IMR-90 (cell line): ENCODE measurements around the gene DOHH. TPM values are rescaled to one million over a fixed set of nuclear protein-coding genes. Genes with fewer than 3 reads are reported as not detected.

Experiments
- ATAC-seq: fragments of 200-7000 bp; cut with Tn5 transposase; 2 replicates; pipeline ENCODE4 v1.9.1; 2020; ENCODE audit warnings: low read depth, mild to moderate bottlenecking, moderate library complexity
- BruUV-seq: library from RNA; stranded (reverse); fragments of 400-500 nt; replicated peaks from 2 replicates; lab custom pipeline; 2021; lab: Mats Ljungman, UMichigan
- CTCF ChIA-PET: fragments of 300-600 bp; formaldehyde crosslinking; extraction: SDS; loops from one replicate; lab custom pipeline; 2021; ENCODE audit warnings: antibody characterized with exemption; lab: Yijun Ruan, JAX
- POLR2A ChIA-PET: fragments of 300-600 bp; sonication (Branson Sonifier 250); formaldehyde crosslinking; loops from one replicate; lab custom pipeline; 2022; ENCODE audit warnings: antibody characterized with exemption; ENCODE audit not compliant: unreplicated experiment; lab: Charles Lee
- DNase-seq: peaks from one replicate; pipeline ENCODE4 v3.0.0; 2013
- H2AFZ ChIP-seq: replicated peaks from 2 replicates; pipeline ENCODE3; 2013; ENCODE audit warnings: low read length, mild to moderate bottlenecking; ENCODE audit not compliant: poor library complexity
- H2AK5ac ChIP-seq: 2 replicates; pipeline ENCODE4 v1.6.1; 2013; ENCODE audit warnings: low read depth, low read length, inconsistent platforms
- H2AK9ac ChIP-seq: replicated peaks from 2 replicates; pipeline ENCODE3; 2013; ENCODE audit warnings: mild to moderate bottlenecking, low read depth, low read length, moderate library complexity; ENCODE audit not compliant: poor library complexity
- H2BK120ac ChIP-seq: 2 replicates; pipeline ENCODE4 v1.6.1; 2013; ENCODE audit warnings: low read depth, low read length, inconsistent platforms
- H2BK15ac ChIP-seq: 3 replicates; pipeline ENCODE4 v1.6.1; 2013; ENCODE audit warnings: low read depth, low read length, inconsistent platforms
- H2BK20ac ChIP-seq: 2 replicates; pipeline ENCODE4 v1.6.1; 2013; ENCODE audit warnings: low read depth, mild to moderate bottlenecking, inconsistent platforms, low read length, moderate library complexity
- H2BK5ac ChIP-seq: 2 replicates; pipeline ENCODE4 v1.6.1; 2013; ENCODE audit warnings: mild to moderate bottlenecking, low read depth, low read length, inconsistent platforms; ENCODE audit not compliant: poor library complexity, severe bottlenecking
- H3K14ac ChIP-seq: replicated peaks from 2 replicates; pipeline ENCODE4 v1.6.1; 2013; ENCODE audit warnings: low read depth, low read length, inconsistent platforms
- H3K18ac ChIP-seq: 2 replicates; pipeline ENCODE4 v1.6.1; 2013; ENCODE audit warnings: low read depth, low read length, control low read depth
- H3K23ac ChIP-seq: 2 replicates; pipeline ENCODE4 v1.6.1; 2013; ENCODE audit warnings: low read depth, low read length, inconsistent platforms
- H3K27ac ChIP-seq: 2 replicates; pipeline ENCODE4 v1.5.1; 2013; ENCODE audit warnings: mild to moderate bottlenecking, control low read depth, low read length; ENCODE audit not compliant: insufficient read depth
- H3K27me3 ChIP-seq: 2 replicates; pipeline ENCODE4 v1.6.1; 2013; ENCODE audit warnings: low read length; ENCODE audit not compliant: control insufficient read depth, insufficient read depth
- H3K36me3 ChIP-seq: 2 replicates; pipeline ENCODE4 v1.6.1; 2013; ENCODE audit warnings: low read length, mixed read lengths; ENCODE audit not compliant: control insufficient read depth, insufficient read depth
- H3K4ac ChIP-seq: 2 replicates; pipeline ENCODE4 v1.6.1; 2013; ENCODE audit warnings: low read depth, low read length, inconsistent platforms
- H3K4me1 ChIP-seq: 2 replicates; pipeline ENCODE4 v1.6.1; 2013; ENCODE audit warnings: low read length, mixed read lengths; ENCODE audit not compliant: control insufficient read depth, insufficient read depth
- H3K4me2 ChIP-seq: 2 replicates; pipeline ENCODE4 v1.6.1; 2013; ENCODE audit warnings: low read depth, mild to moderate bottlenecking, control low read depth, low read length, moderate library complexity
- H3K4me3 ChIP-seq: 2 replicates; pipeline ENCODE4 v1.5.1; 2013; ENCODE audit warnings: low read depth, mild to moderate bottlenecking, control low read depth, low read length, moderate library complexity; ENCODE audit not compliant: insufficient read depth
- H3K56ac ChIP-seq: 2 replicates; pipeline ENCODE4 v1.6.1; 2013; ENCODE audit warnings: low read length, inconsistent platforms; ENCODE audit not compliant: insufficient read depth; ENCODE audit errors: extremely low read depth
- H3K79me1 ChIP-seq, 2 experiments: 2 replicates each; pipeline ENCODE4 v1.6.1; 2013; ENCODE audit warnings: low read length in 2 of 2, inconsistent platforms in 1 of 2, low read depth in 1 of 2
- H3K9ac ChIP-seq: 2 replicates; pipeline ENCODE4 v1.6.1; 2013; ENCODE audit warnings: low read depth, low read length, control low read depth
- H3K9me1 ChIP-seq: 2 replicates; pipeline ENCODE4 v1.6.1; 2013; ENCODE audit warnings: low read length, inconsistent platforms; ENCODE audit not compliant: insufficient read depth
- H3K9me3 ChIP-seq: 2 replicates; pipeline ENCODE4 v1.6.1; 2013; ENCODE audit warnings: low read length; ENCODE audit not compliant: control insufficient read depth, insufficient read depth
- H4K20me1 ChIP-seq: 2 replicates; pipeline ENCODE4 v1.6.1; 2013; ENCODE audit warnings: low read length, inconsistent platforms; ENCODE audit not compliant: insufficient read depth
- H4K5ac ChIP-seq: 2 replicates; pipeline ENCODE4 v1.6.1; 2013; ENCODE audit warnings: mild to moderate bottlenecking, low read depth, low read length, control low read depth
- H4K8ac ChIP-seq, 2 experiments: 2 replicates each; pipeline ENCODE4 v1.6.1; 2013; ENCODE audit warnings: low read depth in 2 of 2, low read length in 2 of 2, control low read depth in 1 of 2, inconsistent platforms in 1 of 2
- H4K91ac ChIP-seq: 2 replicates; pipeline ENCODE4 v1.6.1; 2013; ENCODE audit warnings: low read depth, low read length, inconsistent platforms; ENCODE audit not compliant: insufficient read depth
- BHLHE40 ChIP-seq: fragments of 150-350 bp; IDR thresholded peaks from 2 replicates; pipeline ENCODE4 v1.6.1; 2016; ENCODE audit warnings: mild to moderate bottlenecking, low read depth, low read length
- CEBPB ChIP-seq: IDR thresholded peaks from 2 replicates; pipeline ENCODE4 v1.6.1; 2012; ENCODE audit warnings: low read depth, low read length, improper control_type of control experiment
- CHD1 ChIP-seq: IDR thresholded peaks from 2 replicates; pipeline ENCODE4 v1.6.1; 2012; ENCODE audit warnings: low read depth, low read length, improper control_type of control experiment
- MAFK ChIP-seq: IDR thresholded peaks from 2 replicates; pipeline ENCODE4 v1.6.1; 2012; ENCODE audit warnings: low read depth, low read length, improper control_type of control experiment
- MAZ ChIP-seq: IDR thresholded peaks from 2 replicates; pipeline ENCODE4 v1.6.1; 2012; ENCODE audit warnings: low read depth, mild to moderate bottlenecking, low read length, improper control_type of control experiment, moderate library complexity, borderline replicate concordance
- MXI1 ChIP-seq: IDR thresholded peaks from 2 replicates; pipeline ENCODE4 v1.6.1; 2012; ENCODE audit warnings: low read depth, mild to moderate bottlenecking, low read length, moderate library complexity, borderline replicate concordance
- NFE2L2 ChIP-seq: fragments of 150-350 bp; IDR thresholded peaks from 2 replicates; pipeline ENCODE4 v1.6.1; 2016; ENCODE audit warnings: low read depth, mild to moderate bottlenecking, low read length
- POLR2A ChIP-seq: IDR thresholded peaks from 2 replicates; pipeline ENCODE4 v1.6.1; 2012; ENCODE audit warnings: mild to moderate bottlenecking, low read depth, low read length
- RAD21 ChIP-seq: IDR thresholded peaks from 2 replicates; pipeline ENCODE4 v1.6.1; 2012; ENCODE audit warnings: low read length, improper control_type of control experiment
- RFX5 ChIP-seq: IDR thresholded peaks from 2 replicates; pipeline ENCODE4 v1.8.0; 2012; ENCODE audit warnings: low read depth, mild to moderate bottlenecking, low read length, moderate library complexity
- SMC3 ChIP-seq: fragments of 150-350 bp; IDR thresholded peaks from 2 replicates; pipeline ENCODE4 v1.6.1; 2016; ENCODE audit warnings: low read depth, mild to moderate bottlenecking, antibody characterized with exemption, low read length, moderate library complexity
- WGBS, 2 experiments: methylation state at CpG; one replicate each; pipeline versions ENCODE4 v1.1.5 to v1.1.7; 2013; ENCODE audit warnings: missing lambda C conversion rate in 2 of 2; ENCODE audit not compliant: insufficient read length in 1 of 2; ENCODE audit errors: extremely low coverage in 2 of 2; 5-methylcytosine and 5-hydroxymethylcytosine counted together
- dilution Hi-C: fragments of 300-500 bp; cut with HindIII; formaldehyde crosslinking; loops from one replicate; pipeline ENCODE4 v1.14.3; 2018; ENCODE audit warnings: low sequenced_read_pairs; ENCODE audit not compliant: unreplicated experiment
- in situ Hi-C: fragments of 300-500 bp; cut with MboI; formaldehyde crosslinking; loops from 3 replicates; pipeline ENCODE4 v1.14.3; 2019; ENCODE audit warnings: low sequenced_read_pairs, inconsistent platforms, mixed read lengths
- intact Hi-C: fragments of 100-400 bp; cut with micrococcal nuclease; formaldehyde crosslinking; loops from 2 replicates; pipeline ENCODE4 v1.10.0; 2022
- polyA plus RNA-seq, 3 experiments: library from polyadenylated mRNA; depleted of rRNA; stranded (reverse); fragments of >200 nt; gene quantifications; 2 replicates each; pipeline ENCODE4 v1.2.3, GENCODE V29; 2012; ENCODE audit warnings: low replicate concordance in 1 of 3
- total RNA-seq: library from RNA; depleted of rRNA; stranded (reverse); fragments of >200 nt; gene quantifications from 2 replicates; pipeline ENCODE4 v1.2.3, GENCODE V29; 2012
- TF ChIP-seq, protein P1 (sequence below): fragments of 150-350 bp; IDR thresholded peaks from 2 replicates; pipeline ENCODE4 v1.6.1; 2017; ENCODE audit warnings: mild to moderate bottlenecking, antibody characterized with exemption, low read length, low read depth
- TF ChIP-seq, protein P2 (sequence below): fragments of 150-350 bp; IDR thresholded peaks from 2 replicates; pipeline ENCODE4 v1.6.1; 2016; ENCODE audit warnings: low read depth, mild to moderate bottlenecking, low read length, moderate library complexity, borderline replicate concordance

The DOHH gene
- total and polyA plus RNA-seq, 2 of the 4 experiments (the other 2 are of a cell fraction) = 3.2 to 9.2 TPM

DNA sequence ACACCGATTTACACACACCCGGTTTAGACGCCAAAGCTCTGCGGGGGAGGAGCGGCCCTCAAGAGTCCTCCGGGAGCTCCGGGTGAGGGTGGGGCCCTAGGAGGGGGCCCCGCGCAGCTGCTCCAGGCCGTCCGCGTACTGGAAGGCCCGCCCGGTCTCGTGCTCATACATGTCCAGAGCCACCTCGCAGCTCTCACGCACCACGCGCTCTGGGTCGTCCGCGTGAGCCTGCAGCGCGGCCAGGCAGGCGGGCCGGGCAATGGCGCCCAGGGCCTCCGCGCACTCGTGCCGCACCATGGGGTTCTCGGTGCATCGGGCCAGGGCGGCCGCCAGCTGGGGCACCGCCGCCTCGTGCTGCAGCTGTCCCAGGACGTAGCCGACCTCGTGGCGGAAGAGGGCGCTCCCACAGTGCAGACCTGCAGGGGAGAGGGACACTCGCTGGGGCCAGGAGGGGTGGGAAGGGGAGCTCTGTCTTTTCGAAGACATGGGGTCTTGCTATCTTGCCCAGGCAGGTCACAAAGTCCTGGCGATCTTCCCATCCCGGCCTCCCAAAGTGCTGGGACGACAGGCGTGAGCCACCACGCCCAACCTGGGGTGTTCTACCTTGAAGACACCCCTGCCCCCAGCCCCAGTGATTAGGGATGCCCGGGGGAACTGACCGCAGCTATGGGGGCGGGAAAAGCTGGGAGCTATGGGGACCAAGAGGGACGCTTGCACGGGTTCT, 8.9 kb downstream of the DOHH start:
- in situ Hi-C loops = loop anchor here (25.0 kb wide), 1 partner anchor 529 kb away; no protein-coding TSS in a partner anchor
- intact Hi-C loops = no loop called here
- H4K20me1 ChIP-seq = no peaks in the 10 kb centered on the region

More for the DNA sequence above, 8.9 kb downstream of the DOHH start:
- H3K79me1 ChIP-seq = peaks cover 0 to 4% of the 10 kb centered on the region in 2 experiments; a peak in 1 of 4 replicates
- H3K36me3 ChIP-seq = peaks cover 26% of the 10 kb centered on the region
- WGBS, 2 experiments = 95% methylated on average over 39 of the region's 55 CpGs; no CpG with 5 or more reads in 1 of the 2 experiments
- H3K9me1 ChIP-seq = no peaks in the 10 kb centered on the region
- no TSS peak for BruUV-seq
- no peak overlapping the region for H2BK120ac ChIP-seq
- H4K8ac ChIP-seq = no peak overlapping the region
- H3K4me3 ChIP-seq = no peak overlapping the region
- no peak overlapping the region for H2BK5ac ChIP-seq
- H4K91ac ChIP-seq = no peak overlapping the region
- H3K14ac ChIP-seq = no peak overlapping the region
- no peak overlapping the region for H4K5ac ChIP-seq
- H2AK5ac ChIP-seq = no peak overlapping the region
- no peak overlapping the region for H3K4ac ChIP-seq
- CTCF ChIA-PET = no interaction called here
- H2BK20ac ChIP-seq = no peak overlapping the region
- no peak for ATAC-seq
- H3K18ac ChIP-seq = no peak overlapping the region
- no peak overlapping the region for H2AFZ ChIP-seq
- no peak for DNase-seq
- H3K23ac ChIP-seq = no peak overlapping the region
- H3K27me3 ChIP-seq = no peaks in the 10 kb centered on the region
- no peak overlapping the region for H3K9ac ChIP-seq
- no peaks in the 10 kb centered on the region for H3K4me1 ChIP-seq
- H3K4me2 ChIP-seq = no peak overlapping the region
- H2AK9ac ChIP-seq = no peak overlapping the region
- no peak overlapping the region for H3K56ac ChIP-seq
- dilution Hi-C loops = no loop called here
- no peaks in the 10 kb centered on the region for H3K9me3 ChIP-seq
- H3K27ac ChIP-seq = no peak overlapping the region
- no peak overlapping the region for H2BK15ac ChIP-seq
- no peak for TF ChIP-seq RFX5
- TF ChIP-seq, protein P1, sequence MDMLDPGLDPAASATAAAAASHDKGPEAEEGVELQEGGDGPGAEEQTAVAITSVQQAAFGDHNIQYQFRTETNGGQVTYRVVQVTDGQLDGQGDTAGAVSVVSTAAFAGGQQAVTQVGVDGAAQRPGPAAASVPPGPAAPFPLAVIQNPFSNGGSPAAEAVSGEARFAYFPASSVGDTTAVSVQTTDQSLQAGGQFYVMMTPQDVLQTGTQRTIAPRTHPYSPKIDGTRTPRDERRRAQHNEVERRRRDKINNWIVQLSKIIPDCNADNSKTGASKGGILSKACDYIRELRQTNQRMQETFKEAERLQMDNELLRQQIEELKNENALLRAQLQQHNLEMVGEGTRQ = no peak
- TF ChIP-seq MXI1 = no peak
- TF ChIP-seq MAZ = no peak
- no peak for TF ChIP-seq CHD1
- no peak for TF ChIP-seq BHLHE40
- TF ChIP-seq MAFK = no peak
- no peak for TF ChIP-seq POLR2A
- no peak for TF ChIP-seq NFE2L2
- TF ChIP-seq, protein P2, sequence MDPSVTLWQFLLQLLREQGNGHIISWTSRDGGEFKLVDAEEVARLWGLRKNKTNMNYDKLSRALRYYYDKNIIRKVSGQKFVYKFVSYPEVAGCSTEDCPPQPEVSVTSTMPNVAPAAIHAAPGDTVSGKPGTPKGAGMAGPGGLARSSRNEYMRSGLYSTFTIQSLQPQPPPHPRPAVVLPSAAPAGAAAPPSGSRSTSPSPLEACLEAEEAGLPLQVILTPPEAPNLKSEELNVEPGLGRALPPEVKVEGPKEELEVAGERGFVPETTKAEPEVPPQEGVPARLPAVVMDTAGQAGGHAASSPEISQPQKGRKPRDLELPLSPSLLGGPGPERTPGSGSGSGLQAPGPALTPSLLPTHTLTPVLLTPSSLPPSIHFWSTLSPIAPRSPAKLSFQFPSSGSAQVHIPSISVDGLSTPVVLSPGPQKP = no peak
- no peak for TF ChIP-seq SMC3
- no peak for TF ChIP-seq CEBPB
- TF ChIP-seq RAD21 = no peak
- POLR2A ChIA-PET = no interaction called here
